MCF 10A (cell line): ENCODE data around the gene ZBED1. TPM values are rescaled to one million over a fixed set of nuclear protein-coding genes. Genes with fewer than 3 reads are reported as not detected.

Experiments
- BruUV-seq: library from RNA; stranded (reverse); fragments of 400-500 nt; replicated peaks from 2 replicates; lab custom pipeline; 2021; lab: Mats Ljungman, UMichigan
- CTCF ChIA-PET: fragments of 300-600 bp; sonication (Branson Sonifier 250); formaldehyde crosslinking; extraction: SDS; loops from one replicate; lab custom pipeline; 2021; ENCODE audit warnings: antibody characterized with exemption, inconsistent platforms; lab: Yijun Ruan, JAX
- POLR2A ChIA-PET: fragments of 300-600, 350-650 bp; sonication (Branson Sonifier 250); formaldehyde crosslinking; extraction: SDS; loops from one replicate; lab custom pipeline; 2020; ENCODE audit warnings: antibody characterized with exemption, inconsistent platforms; lab: Yijun Ruan, JAX
- DNase-seq: peaks from one replicate; pipeline ENCODE4 v3.0.0-alpha.2; 2018; ENCODE audit not compliant: unreplicated experiment
- H3K27ac Mint-ChIP-seq: one replicate; pipeline ENCODE4 v1.8.0; 2022; ENCODE audit warnings: mild to moderate bottlenecking, low read depth, mixed read lengths; ENCODE audit not compliant: unreplicated experiment
- H3K27me3 Mint-ChIP-seq: one replicate; pipeline ENCODE4 v1.8.0; 2022; ENCODE audit warnings: mixed read lengths; ENCODE audit not compliant: insufficient read depth, unreplicated experiment
- H3K36me3 Mint-ChIP-seq: one replicate; pipeline ENCODE4 v1.8.0; 2022; ENCODE audit warnings: mild to moderate bottlenecking, moderate library complexity, mixed read lengths; ENCODE audit not compliant: insufficient read depth, unreplicated experiment
- H3K4me1 Mint-ChIP-seq: one replicate; pipeline ENCODE4 v1.8.0; 2022; ENCODE audit warnings: mixed read lengths; ENCODE audit not compliant: insufficient read depth, unreplicated experiment
- H3K4me3 Mint-ChIP-seq: one replicate; pipeline ENCODE4 v1.8.0; 2022; ENCODE audit warnings: mild to moderate bottlenecking, moderate library complexity, mixed read lengths; ENCODE audit not compliant: unreplicated experiment
- H3K9me3 Mint-ChIP-seq: one replicate; pipeline ENCODE4 v1.8.0; 2022; ENCODE audit warnings: mixed read lengths; ENCODE audit not compliant: unreplicated experiment
- CTCF ChIP-seq: fragments of 200-600 bp; IDR thresholded peaks from one replicate; pipeline ENCODE4 v1.8.0; 2022; ENCODE audit warnings: antibody characterized with exemption, mild to moderate bottlenecking; ENCODE audit not compliant: unreplicated experiment
- intact Hi-C: fragments of 100-400 bp; cut with micrococcal nuclease; formaldehyde crosslinking; loops from 2 replicates; pipeline ENCODE4 v1.14.1; 2022
- total RNA-seq: library from RNA; stranded (reverse); gene quantifications from 2 replicates; pipeline ENCODE4 v1.2.3, GENCODE V29; 2022

Gene ZBED1
- total RNA-seq, 1 experiment from 2014 or later: 19.6 TPM

DNA sequence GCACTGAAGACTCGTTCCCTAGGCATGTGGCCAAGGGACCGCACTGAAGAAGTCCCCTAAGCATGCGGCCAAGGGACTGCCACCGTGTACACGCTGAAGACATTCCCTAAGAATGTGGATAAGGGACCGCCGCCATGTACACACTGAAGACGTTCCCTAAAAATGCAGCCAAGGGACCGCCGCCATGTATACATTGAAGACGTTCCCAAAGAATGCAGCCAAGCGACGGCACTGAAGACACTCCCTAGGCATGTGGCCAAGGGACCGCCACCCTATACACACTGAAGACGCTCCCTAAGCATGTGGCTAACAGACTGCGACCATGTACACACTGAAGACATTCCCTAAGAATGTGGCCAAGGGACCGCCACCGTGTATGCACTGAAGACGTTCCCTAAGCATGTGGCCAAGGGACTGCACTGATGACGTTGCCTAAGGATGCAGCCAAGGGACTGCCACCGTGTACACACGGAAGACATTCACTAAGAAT lies 31.5 kb downstream of the ZBED1 start:
- POLR2A ChIA-PET: no interaction called here
- CTCF ChIA-PET: no interaction called here

GRCh38 chrX:2468261-2469195 lies 32.2 kb downstream of the ZBED1 start:
- POLR2A ChIA-PET: no interaction called here
- CTCF ChIA-PET: no interaction called here
- no peaks in the 10 kb centered on the region for H3K27me3 Mint-ChIP-seq
- no peak for TF ChIP-seq CTCF
- no peaks in the 10 kb centered on the region for H3K9me3 Mint-ChIP-seq
- no peak overlapping the region for H3K4me3 Mint-ChIP-seq
- DNase-seq: no peak
- H3K27ac Mint-ChIP-seq: no peak overlapping the region
- BruUV-seq: no TSS peak
- peaks cover 4% of the 10 kb centered on the region for H3K36me3 Mint-ChIP-seq
- intact Hi-C loops: no loop called here
- H3K4me1 Mint-ChIP-seq: no peaks in the 10 kb centered on the region

More for the DNA sequence above, 31.5 kb downstream of the ZBED1 start:
- H3K4me1 Mint-ChIP-seq: no peaks in the 10 kb centered on the region
- intact Hi-C loops: no loop called here
- peaks cover 4% of the 10 kb centered on the region for H3K36me3 Mint-ChIP-seq
- no peak for DNase-seq
- no peak for TF ChIP-seq CTCF
- BruUV-seq: no TSS peak
- no peaks in the 10 kb centered on the region for H3K9me3 Mint-ChIP-seq
- no peaks in the 10 kb centered on the region for H3K27me3 Mint-ChIP-seq
- no peak overlapping the region for H3K4me3 Mint-ChIP-seq
- H3K27ac Mint-ChIP-seq: no peak overlapping the region

DNA sequence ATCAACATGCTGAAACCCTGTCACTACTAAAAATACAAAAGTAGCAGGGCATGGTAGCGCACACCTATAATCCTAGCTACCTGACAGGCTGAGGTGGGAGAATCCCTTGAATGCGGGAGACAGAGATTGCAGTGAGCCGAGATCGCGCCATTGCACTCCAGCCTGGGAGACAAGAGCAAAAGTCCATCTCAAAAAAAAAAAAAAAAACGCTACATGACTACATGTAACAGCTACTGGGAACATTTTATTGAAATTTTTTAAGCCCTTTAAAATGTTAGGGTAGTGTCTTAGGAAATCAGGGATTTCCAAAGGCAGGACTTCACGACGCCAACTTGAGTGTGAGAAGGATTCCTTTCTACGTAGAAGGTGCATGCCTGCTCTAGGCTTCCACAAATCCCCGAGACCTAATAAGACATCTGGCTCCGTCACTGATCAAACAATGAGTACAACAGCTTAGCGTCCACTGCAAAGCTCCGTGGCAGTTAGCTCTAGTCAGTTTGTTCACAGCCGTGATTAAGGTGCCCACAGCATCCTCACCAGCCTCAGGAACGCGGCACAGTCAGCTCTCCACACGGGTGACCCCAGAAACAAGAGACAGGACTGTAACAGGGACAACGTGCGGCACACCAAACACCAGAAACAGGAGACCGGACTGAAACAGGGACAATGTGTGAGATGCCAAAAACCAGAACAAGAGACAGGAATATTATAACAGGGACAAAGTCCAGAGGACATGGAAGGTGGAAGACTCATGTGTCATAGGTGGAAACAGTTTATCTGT lies 33.7 kb downstream of the ZBED1 start:
- Mint-ChIP-seq H3K27me3 (no peaks in the 10 kb centered on the region), H3K4me1 (no peaks in the 10 kb centered on the region), H3K27ac (no peak overlapping the region), H3K36me3 (peaks cover 4% of the 10 kb centered on the region), H3K4me3 (no peak overlapping the region), H3K9me3 (no peaks in the 10 kb centered on the region)
- no TSS peak for BruUV-seq
- no peak for TF ChIP-seq CTCF
- ChIA-PET POLR2A (no interaction called here), CTCF (no interaction called here)
- DNase-seq: no peak
- intact Hi-C loops: no loop called here

- TF ChIP-seq CTCF: no peak
- POLR2A ChIA-PET: no interaction called here
- BruUV-seq: no TSS peak
- Mint-ChIP-seq H3K4me1 (no peaks in the 10 kb centered on the region), H3K27me3 (no peaks in the 10 kb centered on the region), H3K9me3 (no peaks in the 10 kb centered on the region), H3K36me3 (peaks cover under 1% of the 10 kb centered on the region), H3K4me3 (no peak overlapping the region), H3K27ac (no peak overlapping the region)
- DNase-seq: no peak
- CTCF ChIA-PET: no interaction called here
- intact Hi-C loops: no loop called here
These were observed 36.1 kb downstream of the ZBED1 start for GRCh38 chrX:2464677-2465166.
